ENCODE results near the gene WDFY4.

Gene WDFY4

DNA sequence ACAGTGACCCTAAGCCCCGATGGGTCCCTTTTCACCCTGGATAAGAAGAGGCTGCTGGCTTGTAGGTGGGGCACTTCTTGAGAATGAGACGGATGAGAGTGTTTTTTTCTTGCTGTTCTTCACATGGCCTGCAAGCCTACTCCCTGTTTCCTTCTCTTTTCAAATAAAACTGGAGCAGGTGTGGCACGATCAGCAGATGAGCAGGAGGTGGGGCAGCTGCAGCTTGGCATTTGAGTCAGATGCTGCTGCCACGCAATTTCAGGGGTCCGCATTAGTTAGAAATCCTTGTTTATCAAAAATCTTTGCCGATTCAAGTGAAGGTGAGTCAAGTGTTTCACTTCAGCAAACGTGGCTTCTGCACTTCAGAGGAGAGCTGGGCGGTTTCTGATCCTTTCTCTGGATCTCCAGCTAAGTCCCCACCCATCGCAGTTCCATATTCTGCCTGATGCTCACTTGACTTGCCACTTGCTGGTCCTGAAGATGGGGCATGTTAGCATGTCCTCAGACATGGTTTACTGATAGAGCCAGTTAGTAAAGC, 20.8 kb downstream of the WDFY4 start:
- ATAC-seq: no peak
- TF ChIP-seq, protein P1, sequence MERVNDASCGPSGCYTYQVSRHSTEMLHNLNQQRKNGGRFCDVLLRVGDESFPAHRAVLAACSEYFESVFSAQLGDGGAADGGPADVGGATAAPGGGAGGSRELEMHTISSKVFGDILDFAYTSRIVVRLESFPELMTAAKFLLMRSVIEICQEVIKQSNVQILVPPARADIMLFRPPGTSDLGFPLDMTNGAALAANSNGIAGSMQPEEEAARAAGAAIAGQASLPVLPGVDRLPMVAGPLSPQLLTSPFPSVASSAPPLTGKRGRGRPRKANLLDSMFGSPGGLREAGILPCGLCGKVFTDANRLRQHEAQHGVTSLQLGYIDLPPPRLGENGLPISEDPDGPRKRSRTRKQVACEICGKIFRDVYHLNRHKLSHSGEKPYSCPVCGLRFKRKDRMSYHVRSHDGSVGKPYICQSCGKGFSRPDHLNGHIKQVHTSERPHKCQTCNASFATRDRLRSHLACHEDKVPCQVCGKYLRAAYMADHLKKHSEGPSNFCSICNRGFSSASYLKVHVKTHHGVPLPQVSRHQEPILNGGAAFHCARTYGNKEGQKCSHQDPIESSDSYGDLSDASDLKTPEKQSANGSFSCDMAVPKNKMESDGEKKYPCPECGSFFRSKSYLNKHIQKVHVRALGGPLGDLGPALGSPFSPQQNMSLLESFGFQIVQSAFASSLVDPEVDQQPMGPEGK (CRISPR knock-in tag; IDR thresholded peaks at IDR 0.05; ENCODE audit: borderline replicate concordance): no peak
- TF ChIP-seq TOX (CRISPR knock-in tag; IDR thresholded peaks at IDR 0.05; ENCODE audit: borderline replicate concordance): no peak
- no peak for TF ChIP-seq ZNF70 (CRISPR knock-in tag; IDR thresholded peaks at IDR 0.05)
- TF ChIP-seq, protein P2, sequence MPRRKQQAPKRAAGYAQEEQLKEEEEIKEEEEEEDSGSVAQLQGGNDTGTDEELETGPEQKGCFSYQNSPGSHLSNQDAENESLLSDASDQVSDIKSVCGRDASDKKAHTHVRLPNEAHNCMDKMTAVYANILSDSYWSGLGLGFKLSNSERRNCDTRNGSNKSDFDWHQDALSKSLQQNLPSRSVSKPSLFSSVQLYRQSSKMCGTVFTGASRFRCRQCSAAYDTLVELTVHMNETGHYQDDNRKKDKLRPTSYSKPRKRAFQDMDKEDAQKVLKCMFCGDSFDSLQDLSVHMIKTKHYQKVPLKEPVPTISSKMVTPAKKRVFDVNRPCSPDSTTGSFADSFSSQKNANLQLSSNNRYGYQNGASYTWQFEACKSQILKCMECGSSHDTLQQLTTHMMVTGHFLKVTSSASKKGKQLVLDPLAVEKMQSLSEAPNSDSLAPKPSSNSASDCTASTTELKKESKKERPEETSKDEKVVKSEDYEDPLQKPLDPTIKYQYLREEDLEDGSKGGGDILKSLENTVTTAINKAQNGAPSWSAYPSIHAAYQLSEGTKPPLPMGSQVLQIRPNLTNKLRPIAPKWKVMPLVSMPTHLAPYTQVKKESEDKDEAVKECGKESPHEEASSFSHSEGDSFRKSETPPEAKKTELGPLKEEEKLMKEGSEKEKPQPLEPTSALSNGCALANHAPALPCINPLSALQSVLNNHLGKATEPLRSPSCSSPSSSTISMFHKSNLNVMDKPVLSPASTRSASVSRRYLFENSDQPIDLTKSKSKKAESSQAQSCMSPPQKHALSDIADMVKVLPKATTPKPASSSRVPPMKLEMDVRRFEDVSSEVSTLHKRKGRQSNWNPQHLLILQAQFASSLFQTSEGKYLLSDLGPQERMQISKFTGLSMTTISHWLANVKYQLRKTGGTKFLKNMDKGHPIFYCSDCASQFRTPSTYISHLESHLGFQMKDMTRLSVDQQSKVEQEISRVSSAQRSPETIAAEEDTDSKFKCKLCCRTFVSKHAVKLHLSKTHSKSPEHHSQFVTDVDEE (CRISPR knock-in tag; IDR thresholded peaks at IDR 0.05): no peak
- TF ChIP-seq ZC3H10 (CRISPR knock-in tag; IDR thresholded peaks at IDR 0.05): no peak
- no peak for TF ChIP-seq ARNTL (CRISPR knock-in tag; IDR thresholded peaks at IDR 0.05; ENCODE audit: borderline replicate concordance, low read depth)
- no peak for TF ChIP-seq GLIS3 (CRISPR knock-in tag; IDR thresholded peaks at IDR 0.05)
- no peak for TF ChIP-seq BACH2 (CRISPR knock-in tag; IDR thresholded peaks at IDR 0.05; ENCODE audit: borderline replicate concordance)
- no peak for TF ChIP-seq ZNF565 (CRISPR knock-in tag; conservative IDR thresholded peaks at IDR 0.05; ENCODE audit: low read depth)
- TF ChIP-seq PPARA (CRISPR knock-in tag; IDR thresholded peaks at IDR 0.05; ENCODE audit: borderline replicate concordance): no peak
- TF ChIP-seq RARB (CRISPR knock-in tag; IDR thresholded peaks at IDR 0.05): no peak
- TF ChIP-seq ZFP3 (CRISPR knock-in tag; IDR thresholded peaks at IDR 0.05): no peak
- no peak for TF ChIP-seq OSR1 (CRISPR knock-in tag; IDR thresholded peaks at IDR 0.05)
- TF ChIP-seq ISL1 (CRISPR knock-in tag; IDR thresholded peaks at IDR 0.05): no peak
- no peak for TF ChIP-seq SNAI2 (CRISPR knock-in tag; IDR thresholded peaks at IDR 0.05)
- no peak for TF ChIP-seq CSDC2 (CRISPR knock-in tag; IDR thresholded peaks at IDR 0.05)
- no peak for TF ChIP-seq ZFP30 (CRISPR knock-in tag; IDR thresholded peaks at IDR 0.05)

DNA sequence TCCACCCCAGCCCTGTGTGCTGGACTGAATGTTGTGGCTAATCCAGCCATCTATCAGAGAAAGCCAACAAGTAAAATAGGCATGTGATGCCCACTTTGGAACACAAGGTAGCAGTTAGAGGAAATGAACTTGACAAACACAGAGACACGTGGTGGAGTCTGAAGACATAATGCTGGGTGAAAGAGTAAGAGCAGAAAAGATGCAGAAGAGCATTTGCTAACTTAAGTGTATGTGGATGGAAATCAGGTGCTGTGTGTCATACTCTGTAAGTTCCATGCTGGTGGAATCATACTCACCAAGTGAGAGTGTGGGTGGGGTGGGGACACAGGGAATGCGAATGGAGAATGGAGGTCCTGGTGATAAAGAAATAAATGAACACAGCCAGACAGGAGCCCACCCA, 22.8 kb downstream of the WDFY4 start:
- ATAC-seq: no peak
- TF ChIP-seq, protein P2 (CRISPR knock-in tag; IDR thresholded peaks at IDR 0.05): no peak
- TF ChIP-seq BACH2 (CRISPR knock-in tag; IDR thresholded peaks at IDR 0.05; ENCODE audit: borderline replicate concordance): no peak
- TF ChIP-seq RARB (CRISPR knock-in tag; IDR thresholded peaks at IDR 0.05): no peak
- TF ChIP-seq SNAI2 (CRISPR knock-in tag; IDR thresholded peaks at IDR 0.05): no peak
- TF ChIP-seq ISL1 (CRISPR knock-in tag; IDR thresholded peaks at IDR 0.05): no peak
- TF ChIP-seq TCF4 (CRISPR knock-in tag; IDR thresholded peaks at IDR 0.05; ENCODE audit: borderline replicate concordance): no peak

DNA sequence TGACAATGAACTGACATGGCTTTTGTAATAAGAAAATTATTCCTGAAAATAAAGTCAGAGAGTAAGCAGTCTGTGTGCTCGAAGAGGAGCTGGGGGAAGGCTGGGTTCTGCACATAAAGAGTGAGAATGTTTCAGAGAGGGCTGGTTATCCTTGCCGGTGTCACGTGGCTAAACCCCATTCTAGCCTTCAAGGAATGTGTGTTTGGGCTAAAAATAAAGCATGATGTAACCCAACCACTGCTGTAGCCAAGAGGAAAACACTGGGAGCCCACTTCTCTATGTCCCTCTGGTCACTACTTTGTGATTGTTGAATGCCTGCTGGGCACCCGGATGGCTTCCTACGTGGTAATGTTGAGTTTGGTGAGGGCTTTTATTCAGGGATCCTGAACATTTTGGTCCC, 23.5 kb downstream of the WDFY4 start:
- no peak for ATAC-seq
- no peak for TF ChIP-seq BACH2 (CRISPR knock-in tag; IDR thresholded peaks at IDR 0.05; ENCODE audit: borderline replicate concordance)
- TF ChIP-seq ZNF565 (CRISPR knock-in tag; conservative IDR thresholded peaks at IDR 0.05; ENCODE audit: low read depth): no peak
- TF ChIP-seq TCF4 (CRISPR knock-in tag; IDR thresholded peaks at IDR 0.05; ENCODE audit: borderline replicate concordance): no peak

DNA sequence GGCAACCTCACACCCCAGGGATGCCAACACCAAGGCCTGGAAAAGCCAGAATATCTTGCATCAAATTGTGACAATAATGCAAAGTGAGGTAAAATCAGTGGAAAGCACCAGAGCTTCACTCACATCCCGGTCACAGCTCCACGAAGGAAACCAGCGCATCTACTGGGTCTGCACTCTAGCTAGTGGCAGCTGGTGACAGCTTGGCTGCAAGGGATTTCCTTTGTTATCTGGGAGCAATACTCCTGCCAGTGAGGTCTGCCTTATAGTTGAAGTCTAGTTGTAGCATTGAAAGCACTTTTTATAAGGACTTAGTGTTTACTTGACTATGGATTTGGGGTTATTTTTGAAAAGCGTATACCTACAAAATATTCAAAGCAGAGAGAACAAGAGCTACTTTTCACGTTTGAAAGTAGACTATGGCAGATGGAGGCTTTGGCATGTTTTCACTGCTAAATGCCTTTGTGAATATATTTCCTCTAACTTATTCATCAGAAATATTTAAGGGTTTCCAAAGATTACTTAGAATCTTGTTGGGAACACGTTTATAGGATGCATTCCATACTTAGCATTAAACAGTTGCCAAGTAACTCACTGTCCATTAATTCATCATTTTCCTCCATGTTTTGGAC, 26.1 kb downstream of the WDFY4 start:
- ATAC-seq: no peak
- TF ChIP-seq BACH2 (CRISPR knock-in tag; IDR thresholded peaks at IDR 0.05; ENCODE audit: borderline replicate concordance) (no peak), ISL1 (CRISPR knock-in tag; IDR thresholded peaks at IDR 0.05) (no peak)
- TF ChIP-seq, protein P3, sequence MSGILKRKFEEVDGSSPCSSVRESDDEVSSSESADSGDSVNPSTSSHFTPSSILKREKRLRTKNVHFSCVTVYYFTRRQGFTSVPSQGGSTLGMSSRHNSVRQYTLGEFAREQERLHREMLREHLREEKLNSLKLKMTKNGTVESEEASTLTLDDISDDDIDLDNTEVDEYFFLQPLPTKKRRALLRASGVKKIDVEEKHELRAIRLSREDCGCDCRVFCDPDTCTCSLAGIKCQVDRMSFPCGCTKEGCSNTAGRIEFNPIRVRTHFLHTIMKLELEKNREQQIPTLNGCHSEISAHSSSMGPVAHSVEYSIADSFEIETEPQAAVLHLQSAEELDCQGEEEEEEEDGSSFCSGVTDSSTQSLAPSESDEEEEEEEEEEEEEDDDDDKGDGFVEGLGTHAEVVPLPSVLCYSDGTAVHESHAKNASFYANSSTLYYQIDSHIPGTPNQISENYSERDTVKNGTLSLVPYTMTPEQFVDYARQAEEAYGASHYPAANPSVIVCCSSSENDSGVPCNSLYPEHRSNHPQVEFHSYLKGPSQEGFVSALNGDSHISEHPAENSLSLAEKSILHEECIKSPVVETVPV (CRISPR knock-in tag; IDR thresholded peaks at IDR 0.05): no peak
